Stimulated activated CD8-positive, alpha-beta memory T cell treated with anti-CD3 and anti-CD28 coated beads, Interleukin-2, amount 100 ng/mL, for 1 hour (primary cell): ENCODE measurements around the gene TBC1D22A.

Source experiments
- DNase-seq, 2 donors: peaks; one replicate each; pipeline ENCODE4 v3.0.0-alpha.2; 2020; ENCODE audit warnings: low read depth in 2 of 2

Gene TBC1D22A

GRCh38 chr22:47219789-47220188, 457.3 kb downstream of the TBC1D22A start:
- DNase-seq, result no peak

GRCh38 chr22:47220752-47221151, 458.3 kb downstream of the TBC1D22A start:
- DNase-seq, result no peak

GRCh38 chr22:47221840-47222615, 459.6 kb downstream of the TBC1D22A start:
- DNase-seq, result no peak
